Keratinocyte (primary cell): Measurements from ENCODE around the gene TOGARAM1. TPM values are rescaled to one million over a fixed set of nuclear protein-coding genes. Genes with fewer than 3 reads are reported as not detected.

Source experiments
- DNase-seq: peaks from one replicate; pipeline ENCODE4 v3.0.0-alpha.2; 2011; ENCODE audit warnings: low read depth, missing footprints, low spot score
- FAIRE-seq: peaks from 2 replicates; lab custom pipeline; 2011; peaks lifted over from hg19 to GRCh38; lab: Jason Lieb, UNC
- H2AFZ ChIP-seq: 2 replicates; pipeline ENCODE4 v1.6.0; 2012; ENCODE audit warnings: low read length, control low read depth, inconsistent platforms; ENCODE audit not compliant: control insufficient read depth
- H3K27ac ChIP-seq: 2 replicates; pipeline ENCODE4 v1.5.1; 2011; ENCODE audit warnings: low read length; ENCODE audit not compliant: control insufficient read depth, insufficient read depth
- H3K27me3 ChIP-seq: 3 replicates; pipeline ENCODE4 v1.6.0; 2011; ENCODE audit warnings: low read length; ENCODE audit not compliant: control insufficient read depth, insufficient read depth; ENCODE audit errors: extremely low read depth
- H3K36me3 ChIP-seq, 2 experiments: 2 replicates in 1 of 2; 3 replicates in 1 of 2; pipeline ENCODE4 v1.5.1; 2011; ENCODE audit warnings: low read length in 2 of 2, mild to moderate bottlenecking in 1 of 2; ENCODE audit not compliant: control insufficient read depth in 2 of 2, insufficient read depth in 2 of 2; ENCODE audit errors: extremely low read depth in 1 of 2
- H3K4me1 ChIP-seq: 3 replicates; pipeline ENCODE4 v1.5.1; 2011; ENCODE audit warnings: low read length; ENCODE audit not compliant: control insufficient read depth, insufficient read depth; ENCODE audit errors: extremely low read depth
- H3K4me2 ChIP-seq: 3 replicates; pipeline ENCODE4 v1.6.0; 2011; ENCODE audit warnings: low read depth, low read length; ENCODE audit not compliant: control insufficient read depth, insufficient read depth; ENCODE audit errors: extremely low read depth
- H3K4me3 ChIP-seq, 3 experiments: fragments of 200-600 bp in 1 of 3; sonication (generic) in 1 of 3; 2 replicates in 2 of 3; 3 replicates in 1 of 3; pipeline ENCODE4 v1.5.1; 2011 to 2016; ENCODE audit warnings: low read length in 3 of 3, mild to moderate bottlenecking in 3 of 3, control low read depth in 2 of 3, inconsistent platforms in 1 of 3, low read depth in 1 of 3, mixed read lengths in 1 of 3, mixed run types in 1 of 3, moderate library complexity in 1 of 3; ENCODE audit not compliant: control insufficient read depth in 2 of 3, insufficient read depth in 2 of 3; ENCODE audit errors: extremely low read depth in 1 of 3
- H3K79me2 ChIP-seq: 2 replicates; pipeline ENCODE4 v1.6.0; 2012; ENCODE audit warnings: low read length; ENCODE audit not compliant: control insufficient read depth, insufficient read depth
- H3K9ac ChIP-seq: 3 replicates; pipeline ENCODE4 v1.6.0; 2011; ENCODE audit warnings: low read length; ENCODE audit not compliant: control insufficient read depth, insufficient read depth; ENCODE audit errors: extremely low read depth
- H3K9me1 ChIP-seq: 3 replicates; pipeline ENCODE4 v1.6.0; 2011; ENCODE audit warnings: low read length; ENCODE audit not compliant: control insufficient read depth, insufficient read depth; ENCODE audit errors: extremely low read depth
- H3K9me3 ChIP-seq: 2 replicates; pipeline ENCODE4 v1.5.1; 2012; ENCODE audit warnings: low read depth, low read length; ENCODE audit not compliant: control insufficient read depth
- H4K20me1 ChIP-seq: 3 replicates; pipeline ENCODE4 v1.6.0; 2011; ENCODE audit warnings: low read length; ENCODE audit not compliant: control insufficient read depth, insufficient read depth; ENCODE audit errors: extremely low read depth
- CTCF ChIP-seq, 3 experiments: IDR thresholded peaks in 1 of 3; conservative IDR thresholded peaks in 1 of 3; optimal IDR thresholded peaks in 1 of 3; 2 replicates in 2 of 3; 3 replicates in 1 of 3; pipeline versions ENCODE3 to v1.5.1; 2011; ENCODE audit warnings: low read length in 3 of 3, mild to moderate bottlenecking in 3 of 3, moderate library complexity in 2 of 3, control low read depth in 1 of 3, inconsistent platforms in 1 of 3; ENCODE audit not compliant: insufficient read depth in 2 of 3; ENCODE audit errors: extremely low read depth in 1 of 3
- EZH2 ChIP-seq: IDR thresholded peaks from one replicate; pipeline ENCODE4 v1.6.1; 2012; ENCODE audit warnings: inconsistent platforms, mild to moderate bottlenecking, low read length, moderate library complexity
- dilution Hi-C: fragments of 300-500 bp; cut with MboI; formaldehyde crosslinking; loops from one replicate; pipeline ENCODE4 v1.7.0; 2020; ENCODE audit warnings: low sequenced_read_pairs; ENCODE audit not compliant: extremely low pct_ligation_motif_present
- polyA plus RNA-seq, 5 experiments: library from polyadenylated mRNA; depleted of rRNA in 3 of 5; stranded (reverse) in 3 of 5; stranded (forward) in 1 of 5; unstranded in 1 of 5; fragments of >200 nt; gene quantifications; 1 replicate in 1 of 5; 2 replicates in 3 of 5; 3 replicates in 1 of 5; pipeline versions ENCODE4 v1.2.1 to v1.2.3, GENCODE V29; 2011 to 2012; ENCODE audit warnings: missing spikeins in 2 of 5, low read depth in 1 of 5, low replicate concordance in 1 of 5

TOGARAM1 gene
- polyA plus RNA-seq, 1 donor (not counting 4 experiments of a cell fraction or from before 2014, with no cell fraction given), result 8.2 TPM

- H3K79me2 ChIP-seq, result no peaks in the 10 kb centered on the region
- dilution Hi-C loops, result no loop called here
- no peak for FAIRE-seq
- no peaks in the 10 kb centered on the region for H3K27me3 ChIP-seq
- no peak overlapping the region for H3K4me3 ChIP-seq
- H2AFZ ChIP-seq, result no peak overlapping the region
- TF ChIP-seq CTCF (optimal IDR thresholded peaks at IDR 0.05 in 1 of 3, IDR thresholded peaks at IDR 0.05 in 1 of 3, conservative IDR thresholded peaks at IDR 0.05 in 1 of 3; ENCODE audit: extremely low read depth in 1 of 3, insufficient read depth in 2 of 3, low read length in 3 of 3), result no peak
- TF ChIP-seq EZH2, result no peak
- DNase-seq, result no peak
- H3K9me1 ChIP-seq, result no peaks in the 10 kb centered on the region
- no peaks in the 10 kb centered on the region for H3K9me3 ChIP-seq
- H3K4me2 ChIP-seq, result no peak overlapping the region
- H3K27ac ChIP-seq, result no peak overlapping the region
- H3K36me3 ChIP-seq, result peaks cover 15 to 33% of the 10 kb centered on the region in 2 experiments
- H4K20me1 ChIP-seq, result no peaks in the 10 kb centered on the region
- no peak overlapping the region for H3K9ac ChIP-seq
- H3K4me1 ChIP-seq, result peaks cover 4% of the 10 kb centered on the region
Observed at GRCh38 chr14:45114327-45114726, 152.3 kb downstream of the TOGARAM1 start.

DNA sequence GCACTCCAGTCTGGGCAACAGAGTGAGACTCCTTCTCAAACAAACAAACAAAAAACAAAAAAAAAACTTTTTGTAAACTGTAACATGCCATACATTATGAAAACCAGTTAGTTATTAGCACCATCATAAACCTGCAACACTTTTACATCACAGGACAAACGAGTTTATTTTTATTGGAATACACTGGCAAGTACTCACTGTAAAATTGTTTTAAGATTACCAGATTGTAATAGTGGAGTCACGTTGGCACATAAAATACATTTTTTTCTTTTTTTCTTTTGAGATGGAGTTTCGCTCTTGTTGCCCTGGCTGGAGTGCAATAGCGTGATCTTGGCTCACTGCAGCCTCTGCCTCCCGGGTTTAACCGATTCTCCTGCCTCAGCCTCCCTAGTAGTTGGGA, 156.6 kb downstream of the TOGARAM1 start:
- H3K9me3 ChIP-seq, result no peaks in the 10 kb centered on the region
- no peaks in the 10 kb centered on the region for H3K9me1 ChIP-seq
- H3K9ac ChIP-seq, result no peak overlapping the region
- no peaks in the 10 kb centered on the region for H3K27me3 ChIP-seq
- TF ChIP-seq EZH2 (no peak), CTCF (optimal IDR thresholded peaks at IDR 0.05 in 1 of 3, IDR thresholded peaks at IDR 0.05 in 1 of 3, conservative IDR thresholded peaks at IDR 0.05 in 1 of 3; ENCODE audit: extremely low read depth in 1 of 3, insufficient read depth in 2 of 3, low read length in 3 of 3) (no peak)
- dilution Hi-C loops, result no loop called here
- no peaks in the 10 kb centered on the region for H4K20me1 ChIP-seq
- H3K4me2 ChIP-seq, result no peak overlapping the region
- peaks cover 19 to 23% of the 10 kb centered on the region in 2 experiments for H3K36me3 ChIP-seq
- H3K4me1 ChIP-seq, result peaks cover 4% of the 10 kb centered on the region
- H3K79me2 ChIP-seq, result no peaks in the 10 kb centered on the region
- no peak overlapping the region for H2AFZ ChIP-seq
- no peak overlapping the region for H3K4me3 ChIP-seq
- no peak overlapping the region for H3K27ac ChIP-seq
- DNase-seq (no peak), FAIRE-seq (no peak)
